Astrocyte (in vitro differentiated cells and primary cell): ENCODE data around the gene CASK. TPM values are rescaled to one million over a fixed set of nuclear protein-coding genes. Genes with fewer than 3 reads are reported as not detected.
A peak's percentile ranks its signal among the peaks of the same experiment; 100 is the strongest.
"Not testable (repeated sequence)": the region's sequence is repeated elsewhere in the genome, so short reads cannot be mapped to it uniquely, and the experiment has no call there.

ENCODE experiments used
- DNase-seq: peaks from one replicate; pipeline ENCODE4 v3.0.0-alpha.2; 2010; ENCODE audit warnings: low read depth
- FAIRE-seq: peaks from 2 replicates; lab custom pipeline; 2011; peaks lifted over from hg19 to GRCh38; lab: Jason Lieb, UNC
- H2AFZ ChIP-seq: 2 replicates; pipeline ENCODE4 v1.6.0; 2012; ENCODE audit warnings: low read depth, low read length, inconsistent platforms
- H3K27ac ChIP-seq: 2 replicates; pipeline ENCODE4 v1.5.1; 2011; ENCODE audit warnings: low read depth, low read length, inconsistent platforms
- H3K27me3 ChIP-seq: 2 replicates; pipeline ENCODE4 v1.6.0; 2011; ENCODE audit warnings: low read length, inconsistent platforms; ENCODE audit not compliant: insufficient read depth
- H3K36me3 ChIP-seq: 2 replicates; pipeline ENCODE4 v1.5.1; 2011; ENCODE audit warnings: low read length, inconsistent platforms; ENCODE audit not compliant: insufficient read depth
- H3K4me1 ChIP-seq: 2 replicates; pipeline ENCODE4 v1.5.1; 2011; ENCODE audit warnings: low read length, inconsistent platforms; ENCODE audit not compliant: insufficient read depth
- H3K4me2 ChIP-seq: 2 replicates; pipeline ENCODE4 v1.6.0; 2012; ENCODE audit warnings: low read length, inconsistent platforms
- H3K4me3 ChIP-seq: 2 replicates; pipeline ENCODE4 v1.5.1; 2011; ENCODE audit warnings: low read depth, mild to moderate bottlenecking, low read length, inconsistent platforms; ENCODE audit not compliant: insufficient read depth
- H3K79me2 ChIP-seq: 2 replicates; pipeline ENCODE4 v1.6.0; 2012; ENCODE audit warnings: mild to moderate bottlenecking, low read length, inconsistent platforms; ENCODE audit not compliant: insufficient read depth
- H3K9ac ChIP-seq: 2 replicates; pipeline ENCODE4 v1.6.0; 2012; ENCODE audit warnings: mild to moderate bottlenecking, low read length, inconsistent platforms
- H3K9me3 ChIP-seq: 2 replicates; pipeline ENCODE4 v1.5.1; 2012; ENCODE audit warnings: low read depth, mild to moderate bottlenecking, low read length, inconsistent platforms; ENCODE audit not compliant: insufficient read depth
- H4K20me1 ChIP-seq: 2 replicates; pipeline ENCODE4 v1.6.0; 2012; ENCODE audit warnings: low read length, inconsistent platforms; ENCODE audit not compliant: insufficient read depth
- H3K27ac Mint-ChIP-seq: one replicate; pipeline ENCODE4 v1.8.0; 2021; ENCODE audit warnings: mild to moderate bottlenecking, mixed read lengths; ENCODE audit not compliant: unreplicated experiment
- H3K27me3 Mint-ChIP-seq: one replicate; pipeline ENCODE4 v1.8.0; 2021; ENCODE audit warnings: low read depth, mixed read lengths; ENCODE audit not compliant: unreplicated experiment
- H3K36me3 Mint-ChIP-seq: one replicate; pipeline ENCODE4 v1.8.0; 2021; ENCODE audit warnings: low read depth, mixed read lengths; ENCODE audit not compliant: unreplicated experiment
- H3K4me1 Mint-ChIP-seq: one replicate; pipeline ENCODE4 v1.8.0; 2021; ENCODE audit warnings: low read depth, mixed read lengths; ENCODE audit not compliant: unreplicated experiment
- H3K4me3 Mint-ChIP-seq: one replicate; pipeline ENCODE4 v1.8.0; 2021; ENCODE audit warnings: mild to moderate bottlenecking, moderate library complexity, mixed read lengths; ENCODE audit not compliant: unreplicated experiment
- H3K9me3 Mint-ChIP-seq: one replicate; pipeline ENCODE4 v1.8.0; 2021; ENCODE audit warnings: mild to moderate bottlenecking, mixed read lengths; ENCODE audit not compliant: unreplicated experiment
- CTCF ChIP-seq: IDR thresholded peaks from 2 replicates; pipeline ENCODE4 v1.5.1; 2011; ENCODE audit warnings: low read depth, mild to moderate bottlenecking, inconsistent platforms, low read length, moderate library complexity; ENCODE audit not compliant: insufficient read depth
- EZH2 ChIP-seq: IDR thresholded peaks from 2 replicates; pipeline ENCODE4 v1.6.1; 2012; ENCODE audit warnings: mild to moderate bottlenecking, low read length, inconsistent platforms; ENCODE audit not compliant: insufficient read depth
- total RNA-seq: library from RNA; stranded (reverse); gene quantifications from 2 replicates; pipeline ENCODE4 v1.2.1, GENCODE V29; 2021

CASK gene
- total RNA-seq, 1 donor from 2014 or later: 99.3 TPM

- Mint-ChIP-seq H3K4me3 (no peak overlapping the region), H3K9me3 (no peaks in the 10 kb centered on the region), H3K27ac (no peak overlapping the region), H3K36me3 (no peaks in the 10 kb centered on the region), H3K4me1 (no peaks in the 10 kb centered on the region), H3K27me3 (no peaks in the 10 kb centered on the region)
- H2AFZ ChIP-seq: no peak overlapping the region
- TF ChIP-seq EZH2 (no peak), CTCF (no peak)
- no peaks in the 10 kb centered on the region for H3K4me1 ChIP-seq
- no peaks in the 10 kb centered on the region for H3K36me3 ChIP-seq
- H3K27me3 ChIP-seq: no peaks in the 10 kb centered on the region
- no peak overlapping the region for H3K4me2 ChIP-seq
- no peaks in the 10 kb centered on the region for H3K79me2 ChIP-seq
- DNase-seq (no peak), FAIRE-seq (peak; percentile 86)
- no peaks in the 10 kb centered on the region for H3K9me3 ChIP-seq
- no peak overlapping the region for H3K9ac ChIP-seq
- H3K27ac ChIP-seq: no peak overlapping the region
- H3K4me3 ChIP-seq: no peak overlapping the region
- no peaks in the 10 kb centered on the region for H4K20me1 ChIP-seq
These were observed 238.4 kb downstream of the CASK start for GRCh38 chrX:41684940-41685339.

DNA sequence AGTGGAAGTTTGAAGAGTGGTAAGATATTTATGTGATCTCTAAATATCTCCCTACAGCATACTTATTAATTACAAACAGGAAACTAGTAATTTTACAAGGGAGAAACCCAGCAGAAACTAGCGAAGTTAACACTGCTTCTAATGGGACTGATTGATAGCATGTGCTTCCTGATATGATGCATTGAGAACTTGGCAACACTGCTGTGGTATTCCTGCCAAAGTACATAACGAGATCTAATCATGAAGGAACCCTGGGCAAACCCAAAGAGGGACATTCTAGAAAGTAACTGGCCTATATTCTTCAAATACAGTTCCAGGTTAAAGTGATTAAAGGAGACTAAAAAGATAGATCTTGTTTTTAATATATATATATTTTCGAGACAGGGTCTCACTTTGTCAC is 239.2 kb downstream of the CASK start:
- Mint-ChIP-seq H3K4me3 (no peak overlapping the region), H3K9me3 (no peaks in the 10 kb centered on the region), H3K27me3 (no peaks in the 10 kb centered on the region), H3K27ac (no peak overlapping the region), H3K36me3 (no peaks in the 10 kb centered on the region), H3K4me1 (no peaks in the 10 kb centered on the region)
- Histone ChIP-seq H3K36me3 (no peaks in the 10 kb centered on the region), H3K9ac (no peak overlapping the region), H3K27ac (no peak overlapping the region), H2AFZ (no peak overlapping the region), H3K4me1 (no peaks in the 10 kb centered on the region), H3K9me3 (no peaks in the 10 kb centered on the region), H3K27me3 (no peaks in the 10 kb centered on the region), H3K4me3 (no peak overlapping the region), H3K4me2 (no peak overlapping the region), H4K20me1 (no peaks in the 10 kb centered on the region), H3K79me2 (no peaks in the 10 kb centered on the region)
- peak; percentile 92 for FAIRE-seq
- DNase-seq: no peak
- no peak for TF ChIP-seq CTCF
- no peak for TF ChIP-seq EZH2

- Mint-ChIP-seq H3K9me3 (no peaks in the 10 kb centered on the region), H3K4me3 (no peak overlapping the region), H3K27me3 (no peaks in the 10 kb centered on the region), H3K36me3 (no peaks in the 10 kb centered on the region), H3K27ac (no peak overlapping the region), H3K4me1 (no peaks in the 10 kb centered on the region)
- H3K4me3 ChIP-seq: no peak overlapping the region
- H3K9ac ChIP-seq: no peak overlapping the region
- no peaks in the 10 kb centered on the region for H3K36me3 ChIP-seq
- no peak overlapping the region for H3K4me2 ChIP-seq
- H3K27ac ChIP-seq: no peak overlapping the region
- peak; percentile 73 for FAIRE-seq
- no peaks in the 10 kb centered on the region for H4K20me1 ChIP-seq
- H3K27me3 ChIP-seq: no peaks in the 10 kb centered on the region
- no peaks in the 10 kb centered on the region for H3K4me1 ChIP-seq
- DNase-seq: no peak
- no peak overlapping the region for H2AFZ ChIP-seq
- H3K79me2 ChIP-seq: no peaks in the 10 kb centered on the region
- no peaks in the 10 kb centered on the region for H3K9me3 ChIP-seq
- no peak for TF ChIP-seq EZH2
- TF ChIP-seq CTCF: no peak
These were observed 245.9 kb downstream of the CASK start for GRCh38 chrX:41677183-41678060.

GRCh38 chrX:41676361-41676760 is 247.0 kb downstream of the CASK start:
- H3K9me3 ChIP-seq, H4K20me1 ChIP-seq, H3K4me1 ChIP-seq, H3K27ac Mint-ChIP-seq, H3K79me2 ChIP-seq, H3K27me3 Mint-ChIP-seq, H3K27me3 ChIP-seq, H2AFZ ChIP-seq, H3K4me3 Mint-ChIP-seq, H3K9me3 Mint-ChIP-seq, H3K36me3 Mint-ChIP-seq, H3K4me1 Mint-ChIP-seq, FAIRE-seq, H3K36me3 ChIP-seq, H3K9ac ChIP-seq, H3K4me3 ChIP-seq, H3K27ac ChIP-seq, DNase-seq, H3K4me2 ChIP-seq: not testable (repeated sequence)
